OCI-LY1 (cell line): ENCODE results near the gene GPX7.

Experiments
- EZH2 ChIP-seq: fragments of 200-600 bp; sonication (generic), shearing (Covaris generic); IDR thresholded peaks from 2 replicates; pipeline ENCODE4 v1.8.0; 2017; ENCODE audit warnings: borderline replicate concordance, mixed run types, mild to moderate bottlenecking, antibody characterized with exemption, low read length, moderate library complexity, mixed read lengths
- TF ChIP-seq, protein P1 (sequence below): fragments of 200-600 bp; sonication (generic), shearing (Covaris generic); IDR thresholded peaks from 2 replicates; pipeline ENCODE4 v1.5.1; 2017; ENCODE audit warnings: mild to moderate bottlenecking, antibody characterized with exemption, low read length, moderate library complexity, mixed read lengths

DNA sequence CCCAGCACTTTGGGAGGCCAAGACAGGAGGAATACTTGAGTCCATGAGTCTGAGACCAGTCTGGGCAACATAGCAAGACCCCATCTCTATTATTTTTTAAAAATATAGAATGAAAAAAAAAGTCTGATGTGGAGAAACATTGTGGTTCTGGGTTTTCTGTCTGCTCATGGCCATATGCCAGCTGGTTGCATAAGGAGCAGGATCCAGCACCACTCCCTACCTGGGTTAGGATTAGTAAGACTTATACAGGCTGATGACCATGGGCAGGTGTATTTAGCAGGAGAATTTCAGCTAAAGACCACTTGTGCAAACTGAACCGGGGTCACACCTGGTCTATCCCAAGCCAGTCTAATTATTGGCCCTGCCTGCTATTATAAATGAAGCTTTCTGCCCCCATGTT, 16.7 kb upstream of the GPX7 start:
- TF ChIP-seq EZH2 = no peak
- TF ChIP-seq, protein P1, sequence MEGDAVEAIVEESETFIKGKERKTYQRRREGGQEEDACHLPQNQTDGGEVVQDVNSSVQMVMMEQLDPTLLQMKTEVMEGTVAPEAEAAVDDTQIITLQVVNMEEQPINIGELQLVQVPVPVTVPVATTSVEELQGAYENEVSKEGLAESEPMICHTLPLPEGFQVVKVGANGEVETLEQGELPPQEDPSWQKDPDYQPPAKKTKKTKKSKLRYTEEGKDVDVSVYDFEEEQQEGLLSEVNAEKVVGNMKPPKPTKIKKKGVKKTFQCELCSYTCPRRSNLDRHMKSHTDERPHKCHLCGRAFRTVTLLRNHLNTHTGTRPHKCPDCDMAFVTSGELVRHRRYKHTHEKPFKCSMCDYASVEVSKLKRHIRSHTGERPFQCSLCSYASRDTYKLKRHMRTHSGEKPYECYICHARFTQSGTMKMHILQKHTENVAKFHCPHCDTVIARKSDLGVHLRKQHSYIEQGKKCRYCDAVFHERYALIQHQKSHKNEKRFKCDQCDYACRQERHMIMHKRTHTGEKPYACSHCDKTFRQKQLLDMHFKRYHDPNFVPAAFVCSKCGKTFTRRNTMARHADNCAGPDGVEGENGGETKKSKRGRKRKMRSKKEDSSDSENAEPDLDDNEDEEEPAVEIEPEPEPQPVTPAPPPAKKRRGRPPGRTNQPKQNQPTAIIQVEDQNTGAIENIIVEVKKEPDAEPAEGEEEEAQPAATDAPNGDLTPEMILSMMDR = no peak
